H1 (cell line): ENCODE data around the gene CSNK1G2. TPM values are rescaled to one million over a fixed set of nuclear protein-coding genes. Genes with fewer than 3 reads are reported as not detected.

Experiments used
- CTCF ChIA-PET: fragments of 300-600 bp; sonication (Branson Sonifier 250); formaldehyde crosslinking; loops from one replicate; lab custom pipeline; 2021; ENCODE audit not compliant: partially characterized antibody; lab: Charles Lee
- POLR2A ChIA-PET: fragments of 300-600 bp; sonication (Branson Sonifier 250); formaldehyde crosslinking; loops from one replicate; lab custom pipeline; 2021; ENCODE audit warnings: inconsistent platforms; ENCODE audit not compliant: partially characterized antibody; lab: Charles Lee
- DNase-seq, 2 experiments: peaks; one replicate each; pipeline versions ENCODE4 v3.0.0 to v3.0.0-alpha.2; 2010 to 2022; ENCODE audit warnings: low spot score in 2 of 2, low read depth in 1 of 2, mixed read lengths in 1 of 2
- FAIRE-seq: peaks from 2 replicates; lab custom pipeline; 2011; peaks lifted over from hg19 to GRCh38; lab: Jason Lieb, UNC
- H2AFZ ChIP-seq: 2 replicates; pipeline ENCODE4 v1.8.1; 2012; ENCODE audit warnings: low read length, inconsistent platforms
- H2AK5ac ChIP-seq: 2 replicates; pipeline ENCODE4 v1.6.1; 2013; ENCODE audit warnings: low read depth, low read length
- H2BK120ac ChIP-seq: replicated peaks from 2 replicates; pipeline ENCODE3; 2013; ENCODE audit warnings: low read depth, low read length, inconsistent platforms
- H2BK12ac ChIP-seq: 2 replicates; pipeline ENCODE4 v1.6.1; 2013; ENCODE audit warnings: low read depth, low read length
- H2BK15ac ChIP-seq: 2 replicates; pipeline ENCODE4 v1.6.1; 2013; ENCODE audit warnings: low read length
- H2BK20ac ChIP-seq: 2 replicates; pipeline ENCODE4 v1.6.1; 2013; ENCODE audit warnings: low read length
- H2BK5ac ChIP-seq: 2 replicates; pipeline ENCODE4 v1.6.1; 2013; ENCODE audit warnings: low read depth, low read length
- H3K14ac ChIP-seq: 2 replicates; pipeline ENCODE4 v1.6.1; 2013; ENCODE audit warnings: inconsistent platforms; ENCODE audit not compliant: insufficient read length
- H3K18ac ChIP-seq: 2 replicates; pipeline ENCODE4 v1.6.1; 2013; ENCODE audit warnings: low read length; ENCODE audit errors: extremely low read depth
- H3K23ac ChIP-seq: 2 replicates; pipeline ENCODE4 v1.6.1; 2013; ENCODE audit warnings: inconsistent platforms; ENCODE audit not compliant: insufficient read length
- H3K23me2 ChIP-seq: 2 replicates; pipeline ENCODE4 v1.6.1; 2013; ENCODE audit warnings: low read depth, low read length
- H3K27ac ChIP-seq: 2 replicates; pipeline ENCODE4 v1.6.1; 2011; ENCODE audit warnings: low read depth, low read length, inconsistent platforms
- H3K27me3 ChIP-seq, 4 experiments: replicated peaks in 1 of 4; 1 replicate in 1 of 4; 2 replicates in 3 of 4; pipeline versions ENCODE4 v1.6.1 to v1.8.1; 2011 to 2013; ENCODE audit warnings: low read length in 3 of 4, mild to moderate bottlenecking in 3 of 4, inconsistent platforms in 2 of 4, mixed read lengths in 2 of 4, moderate library complexity in 1 of 4; ENCODE audit not compliant: control insufficient read depth in 3 of 4, insufficient read depth in 3 of 4; ENCODE audit errors: extremely low read depth in 1 of 4
- H3K36me3 ChIP-seq, 4 experiments: 2 replicates each; pipeline versions ENCODE4 v1.6.1 to v1.8.1; 2011 to 2013; ENCODE audit warnings: mild to moderate bottlenecking in 4 of 4, low read length in 3 of 4, moderate library complexity in 2 of 4, control low read depth in 1 of 4, inconsistent platforms in 1 of 4; ENCODE audit not compliant: insufficient read depth in 4 of 4, control insufficient read depth in 2 of 4
- H3K4ac ChIP-seq: replicated peaks from 2 replicates; pipeline ENCODE3; 2013; ENCODE audit warnings: low read length, low read depth, mixed read lengths, inconsistent platforms; ENCODE audit not compliant: insufficient read length
- H3K4me1 ChIP-seq, 4 experiments: replicated peaks in 1 of 4; 1 replicate in 1 of 4; 2 replicates in 3 of 4; pipeline versions ENCODE4 v1.6.1 to v1.8.1; 2011 to 2013; ENCODE audit warnings: low read length in 3 of 4, inconsistent platforms in 2 of 4, mixed read lengths in 1 of 4; ENCODE audit not compliant: insufficient read depth in 4 of 4, control insufficient read depth in 3 of 4
- H3K4me2 ChIP-seq, 2 experiments: 2 replicates each; pipeline versions ENCODE4 v1.6.1 to v1.8.1; 2011 to 2013; ENCODE audit warnings: low read depth in 2 of 2, low read length in 2 of 2, control low read depth in 1 of 2, inconsistent platforms in 1 of 2, mild to moderate bottlenecking in 1 of 2; ENCODE audit not compliant: insufficient read depth in 1 of 2
- H3K4me3 ChIP-seq, 4 experiments: fragments of 200-600, 300-600 bp in 1 of 4; sonication (generic), shearing (Covaris generic), sonication (Bioruptor Twin) in 1 of 4; 2 replicates each; pipeline versions ENCODE4 v1.5.1 to v1.8.1; 2011 to 2016; ENCODE audit warnings: low read length in 4 of 4, low read depth in 3 of 4, control low read depth in 2 of 4, inconsistent platforms in 2 of 4, mild to moderate bottlenecking in 2 of 4, mixed read lengths in 1 of 4, moderate library complexity in 1 of 4; ENCODE audit not compliant: insufficient read depth in 2 of 4; ENCODE audit errors: extremely low read depth in 1 of 4
- H3K56ac ChIP-seq: replicated peaks from 2 replicates; pipeline ENCODE3; 2013; ENCODE audit warnings: low read depth, mild to moderate bottlenecking, mixed read lengths, low read length, inconsistent platforms; ENCODE audit not compliant: insufficient read length
- H3K79me1 ChIP-seq: 2 replicates; pipeline ENCODE4 v1.6.1; 2013; ENCODE audit warnings: low read depth, low read length, control low read depth
- H3K79me2 ChIP-seq, 2 experiments: 2 replicates each; pipeline versions ENCODE4 v1.6.1 to v1.8.1; 2012 to 2013; ENCODE audit warnings: low read length in 2 of 2, mild to moderate bottlenecking in 2 of 2, inconsistent platforms in 1 of 2; ENCODE audit not compliant: insufficient read depth in 2 of 2, control insufficient read depth in 1 of 2
- H3K9ac ChIP-seq, 4 experiments: replicated peaks in 1 of 4; 1 replicate in 1 of 4; 2 replicates in 3 of 4; pipeline versions ENCODE4 v1.6.1 to v1.8.1; 2011 to 2013; ENCODE audit warnings: low read depth in 3 of 4, low read length in 3 of 4, control low read depth in 2 of 4, mild to moderate bottlenecking in 2 of 4, moderate library complexity in 2 of 4, inconsistent platforms in 1 of 4; ENCODE audit errors: extremely low read depth in 1 of 4
- H3K9me3 ChIP-seq, 2 experiments: 2 replicates each; pipeline versions ENCODE4 v1.6.1 to v1.8.1; 2012 to 2013; ENCODE audit warnings: mild to moderate bottlenecking in 2 of 2, moderate library complexity in 2 of 2, control low read depth in 1 of 2, inconsistent platforms in 1 of 2, low read depth in 1 of 2, low read length in 1 of 2, mixed read lengths in 1 of 2; ENCODE audit not compliant: insufficient read depth in 2 of 2
- H4K20me1 ChIP-seq, 2 experiments: replicated peaks in 1 of 2; 2 replicates each; pipeline versions ENCODE3 to v1.8.1; 2011 to 2013; ENCODE audit warnings: inconsistent platforms in 2 of 2, low read length in 2 of 2, mild to moderate bottlenecking in 1 of 2; ENCODE audit not compliant: insufficient read depth in 2 of 2, control insufficient read depth in 1 of 2
- H4K5ac ChIP-seq: 2 replicates; pipeline ENCODE4 v1.6.1; 2013; ENCODE audit warnings: low read length, low read depth, mixed read lengths, inconsistent platforms; ENCODE audit not compliant: insufficient read length
- H4K8ac ChIP-seq: 2 replicates; pipeline ENCODE4 v1.8.0; 2013; ENCODE audit warnings: mild to moderate bottlenecking, moderate library complexity, low read length, inconsistent platforms; ENCODE audit not compliant: insufficient read depth; ENCODE audit errors: extremely low read depth
- H4K91ac ChIP-seq: replicated peaks from 2 replicates; pipeline ENCODE3; 2013; ENCODE audit warnings: low read length, mixed read lengths, inconsistent platforms; ENCODE audit not compliant: insufficient read length
- BCL11A ChIP-seq, 2 experiments: IDR thresholded peaks; one replicate each; pipeline ENCODE4 v1.6.1; 2011; ENCODE audit warnings: low read depth in 2 of 2, low read length in 2 of 2, mild to moderate bottlenecking in 2 of 2
- CBX8 ChIP-seq: fragments of 300-800, 300-1000 bp; sonication (generic); IDR thresholded peaks from 2 replicates; pipeline ENCODE4 v1.7.1; 2016; ENCODE audit warnings: low read depth, low read length, borderline replicate concordance
- HDAC6 ChIP-seq: IDR thresholded peaks from one replicate; pipeline ENCODE4 v1.7.1; 2012; ENCODE audit warnings: low read depth, mild to moderate bottlenecking, inconsistent platforms, low read length, moderate library complexity
- JUND ChIP-seq: IDR thresholded peaks from 2 replicates; pipeline ENCODE4 v1.6.1; 2011; ENCODE audit warnings: mild to moderate bottlenecking, improper control_type of control experiment, low read length
- MAFK ChIP-seq: IDR thresholded peaks from 2 replicates; pipeline ENCODE4 v1.6.1; 2012; ENCODE audit warnings: low read depth, mild to moderate bottlenecking, improper control_type of control experiment, low read length
- PHF8 ChIP-seq: fragments of 200-600 bp; sonication (generic); conservative IDR thresholded peaks from 2 replicates; pipeline ENCODE4 v1.7.1; 2012; ENCODE audit warnings: low read depth, mild to moderate bottlenecking, inconsistent platforms, low read length, moderate library complexity
- POLR2A ChIP-seq, 2 experiments: IDR thresholded peaks; 1 replicate in 1 of 2; 2 replicates in 1 of 2; pipeline ENCODE4 v1.6.1; 2011; ENCODE audit warnings: low read depth in 2 of 2, low read length in 2 of 2, mild to moderate bottlenecking in 2 of 2; ENCODE audit errors: control extremely low read depth in 1 of 2
- RFX5 ChIP-seq: IDR thresholded peaks from 2 replicates; pipeline ENCODE4 v1.6.1; 2011; ENCODE audit warnings: low read depth, low read length, improper control_type of control experiment, borderline replicate concordance
- RXRA ChIP-seq: IDR thresholded peaks from 2 replicates; pipeline ENCODE4 v1.6.1; 2011; ENCODE audit warnings: low read depth, mild to moderate bottlenecking, low read length, moderate library complexity; ENCODE audit not compliant: insufficient read depth
- SIX5 ChIP-seq: IDR thresholded peaks from 2 replicates; pipeline ENCODE4 v1.6.1; 2011; ENCODE audit warnings: mild to moderate bottlenecking, low read depth, low read length
- SUZ12 ChIP-seq: fragments of 200-600 bp; sonication (generic); IDR thresholded peaks from 2 replicates; pipeline ENCODE4 v1.6.1; 2012; ENCODE audit warnings: mild to moderate bottlenecking, inconsistent platforms, low read length, moderate library complexity, mixed read lengths
- USF2 ChIP-seq: IDR thresholded peaks from 2 replicates; pipeline ENCODE4 v1.6.1; 2011; ENCODE audit warnings: low read length, improper control_type of control experiment
- WGBS, 2 experiments: shearing (Covaris generic) in 1 of 2; methylation state at CpG; one replicate each; pipeline versions ENCODE4 v1.1.6 to v1.1.7; 2013 to 2015; ENCODE audit warnings: low lambda C conversion rate in 2 of 2, mixed read lengths in 2 of 2, inconsistent platforms in 1 of 2, low coverage in 1 of 2, missing lambda C conversion rate in 1 of 2; ENCODE audit not compliant: insufficient replicate concordance in 2 of 2, insufficient coverage in 1 of 2, insufficient read length in 1 of 2; ENCODE audit errors: extremely low coverage in 1 of 2, missing lambda C conversion rate in 1 of 2; 5-methylcytosine and 5-hydroxymethylcytosine counted together
- polyA plus RNA-seq, 7 experiments: library from polyadenylated mRNA; depleted of rRNA in 3 of 7; stranded (reverse) in 5 of 7; unstranded in 2 of 7; fragments of >200 nt in 5 of 7; fragments of 200-250 nt in 2 of 7; gene quantifications; 1 replicate in 5 of 7; 2 replicates in 1 of 7; 4 replicates in 1 of 7; pipeline versions ENCODE4 v1.2.1 to v1.2.3, GENCODE V29; 2011 to 2013; ENCODE audit warnings: missing spikeins in 2 of 7, mixed read lengths in 2 of 7
- total RNA-seq: library from RNA; stranded (reverse); fragmentation: NEBNext Ultra II Directional; extraction: Animal tissue kit (Norgen Biotek cat#: 25700); gene quantifications from 2 replicates; pipeline ENCODE4 v1.2.1, GENCODE V29; 2021

The CSNK1G2 gene
- total and polyA plus RNA-seq, 2 of the 8 experiments (the other 6 are each of a cell fraction or from before 2014, with no cell fraction given), result 99.5 to 130 TPM

- H4K5ac ChIP-seq, result no peak overlapping the region
- H4K20me1 ChIP-seq, result peaks cover 6 to 42% of the 10 kb centered on the region in 2 experiments
- no peak overlapping the region for H3K4me3 ChIP-seq
- no peak overlapping the region for H3K56ac ChIP-seq
- no peaks in the 10 kb centered on the region for H3K9me3 ChIP-seq
- H2BK5ac ChIP-seq, result no peak overlapping the region
- no peak overlapping the region for H3K23ac ChIP-seq
- H3K36me3 ChIP-seq, result peaks cover 4 to 19% (median 9%) of the 10 kb centered on the region in 4 experiments; a peak in 5 of 8 replicates
- H3K18ac ChIP-seq, result no peak overlapping the region
- H2BK12ac ChIP-seq, result no peak overlapping the region
- no peak overlapping the region for H2BK20ac ChIP-seq
- H3K4me1 ChIP-seq, result no peaks in the 10 kb centered on the region
- DNase-seq (no peak), FAIRE-seq (no peak)
- H3K9ac ChIP-seq, result no peak overlapping the region
- no peak overlapping the region for H2BK15ac ChIP-seq
- no peak overlapping the region for H3K27ac ChIP-seq
- H2BK120ac ChIP-seq, result no peak overlapping the region
- H3K27me3 ChIP-seq, result no peaks in the 10 kb centered on the region
- H3K79me1 ChIP-seq, result peaks cover 22% of the 10 kb centered on the region
- POLR2A ChIA-PET, result no interaction called here
- H3K23me2 ChIP-seq, result no peaks in the 10 kb centered on the region
- no peak overlapping the region for H3K14ac ChIP-seq
- H2AK5ac ChIP-seq, result no peak overlapping the region
- H3K79me2 ChIP-seq, result peaks cover 8 to 46% of the 10 kb centered on the region in 2 experiments; a peak in 3 of 4 replicates
- no peak overlapping the region for H4K8ac ChIP-seq
- WGBS, 2 experiments, result 95% methylated on average over 24 of the region's 26 CpGs; no CpG with 5 or more reads in 1 of the 2 experiments
- H4K91ac ChIP-seq, result no peak overlapping the region
- CTCF ChIA-PET, result interaction anchor here (0.7 to 0.9 kb wide), 2 partner anchors 11 to 21 kb away, joined by 3 read pairs; no protein-coding TSS in a partner anchor
- TF ChIP-seq PHF8, result no peak
- TF ChIP-seq BCL11A (IDR thresholded peaks at IDR 0.05; ENCODE audit: low read depth in 2 of 2, low read length in 2 of 2), result no peak
- TF ChIP-seq POLR2A (IDR thresholded peaks at IDR 0.05; ENCODE audit: control extremely low read depth in 1 of 2, low read depth in 2 of 2, low read length in 2 of 2), result no peak
- TF ChIP-seq SIX5, result no peak
- no peak for TF ChIP-seq MAFK
- TF ChIP-seq USF2, result no peak
- TF ChIP-seq RXRA, result no peak
- TF ChIP-seq CBX8, result no peak
- TF ChIP-seq JUND, result no peak
- TF ChIP-seq RFX5, result no peak
- no peak for TF ChIP-seq SUZ12
- TF ChIP-seq HDAC6, result no peak
- no peak overlapping the region for H3K4me2 ChIP-seq
- no peak overlapping the region for H2AFZ ChIP-seq
- H3K4ac ChIP-seq, result no peak overlapping the region
Measured at GRCh38 chr19:1967087-1967608, 26.2 kb downstream of the CSNK1G2 start.
